CD4-positive, alpha-beta T cell (primary cell): Measurements from ENCODE around the gene STK24. TPM values are rescaled to one million over a fixed set of nuclear protein-coding genes. Genes with fewer than 3 reads are reported as not detected.

Experiments used
- ATAC-seq: fragments of 200-7000 bp; cut with Tn5 transposase; one replicate; pipeline ENCODE4 v1.10.0; 2022; ENCODE audit warnings: mild to moderate bottlenecking; ENCODE audit not compliant: poor library complexity
- CTCF ChIA-PET: fragments of 350-600 bp; sonication (Branson Sonifier 250); formaldehyde crosslinking; loops from one replicate; lab custom pipeline; 2021; ENCODE audit warnings: antibody characterized with exemption, inconsistent platforms; lab: Charles Lee
- POLR2A ChIA-PET: fragments of 350-600 bp; sonication (Branson Sonifier 250); formaldehyde crosslinking; loops from one replicate; lab custom pipeline; 2021; ENCODE audit warnings: antibody characterized with exemption, inconsistent platforms; lab: Charles Lee
- DNase-seq, 14 experiments: peaks; one replicate each; pipeline ENCODE4 v3.0.0-alpha.2; 2013 to 2020; ENCODE audit warnings: mixed read lengths in 2 of 14
- H3K27ac ChIP-seq, 2 donors: one replicate each; pipeline versions ENCODE4 v1.5.1 to v1.7.0; 2013; ENCODE audit warnings: low read length in 2 of 2, low read depth in 1 of 2, mild to moderate bottlenecking in 1 of 2
- H3K27me3 ChIP-seq, 2 experiments: 1 replicate in 1 of 2; 2 replicates in 1 of 2; pipeline versions ENCODE4 v1.6.1 to v1.7.0; 2013; ENCODE audit warnings: low read length in 2 of 2, control low read depth in 1 of 2, mild to moderate bottlenecking in 1 of 2, moderate library complexity in 1 of 2; ENCODE audit not compliant: insufficient read depth in 2 of 2, control insufficient read depth in 1 of 2
- H3K36me3 ChIP-seq: one replicate; pipeline ENCODE4 v1.6.1; 2013; ENCODE audit warnings: low read length, control low read depth; ENCODE audit not compliant: insufficient read depth
- H3K4me1 ChIP-seq: one replicate; pipeline ENCODE4 v1.6.1; 2013; ENCODE audit warnings: low read length, control low read depth; ENCODE audit not compliant: insufficient read depth
- H3K4me3 ChIP-seq: one replicate; pipeline ENCODE4 v1.5.1; 2013; ENCODE audit warnings: mild to moderate bottlenecking, low read length, moderate library complexity
- H3K9me3 ChIP-seq, 2 experiments: 1 replicate in 1 of 2; 2 replicates in 1 of 2; pipeline versions ENCODE4 v1.6.1 to v1.7.0; 2013; ENCODE audit warnings: low read length in 2 of 2, mild to moderate bottlenecking in 2 of 2, control low read depth in 1 of 2, moderate library complexity in 1 of 2; ENCODE audit not compliant: control insufficient read depth in 1 of 2, insufficient read depth in 1 of 2
- H3K27ac Mint-ChIP-seq: one replicate; pipeline ENCODE4 v1.8.0; 2020; ENCODE audit warnings: mixed read lengths
- H3K27me3 Mint-ChIP-seq: one replicate; pipeline ENCODE4 v1.8.0; 2021; ENCODE audit warnings: mixed read lengths
- H3K36me3 Mint-ChIP-seq: one replicate; pipeline ENCODE4 v1.8.0; 2021; ENCODE audit warnings: low read depth, mixed read lengths
- H3K4me1 Mint-ChIP-seq: one replicate; pipeline ENCODE4 v1.8.0; 2021; ENCODE audit warnings: low read depth, mixed read lengths
- H3K4me3 Mint-ChIP-seq: one replicate; pipeline ENCODE4 v1.8.0; 2020; ENCODE audit warnings: mild to moderate bottlenecking, mixed read lengths
- H3K9me3 Mint-ChIP-seq: one replicate; pipeline ENCODE4 v1.8.0; 2020; ENCODE audit warnings: mixed read lengths
- CTCF ChIP-seq: fragments of 200-600 bp; IDR thresholded peaks from one replicate; pipeline ENCODE4 v1.8.0; 2022; ENCODE audit warnings: antibody characterized with exemption, mild to moderate bottlenecking
- intact Hi-C, 2 experiments: fragments of 100-400 bp; cut with DNase I in 1 of 2; cut with micrococcal nuclease in 1 of 2; formaldehyde crosslinking; loops; one replicate each; pipeline versions ENCODE4 v1.15.1 to v1.9.0; 2023 to 2025; cut with DNase I, micrococcal nuclease
- total RNA-seq, 174 experiments: library from RNA in 2 of 174; stranded (reverse) in 2 of 174; gene quantifications; one replicate each; pipeline ENCODE4 v1.2.3 and lab custom pipeline; 2021 to 2026

The STK24 gene
- total RNA-seq, 2 experiments from 2014 or later: 82.3 to 85.2 TPM

- no peak for ATAC-seq
- intact Hi-C loops: no loop called here
- H3K27me3 ChIP-seq: peaks cover 0 to 3% of the 10 kb centered on the region in 2 experiments
- H3K9me3 ChIP-seq: no peaks in the 10 kb centered on the region
- DNase-seq: no peak
- no peak overlapping the region for H3K4me3 ChIP-seq
- no peaks in the 10 kb centered on the region for H3K36me3 ChIP-seq
- no peak overlapping the region for H3K27ac ChIP-seq
- Mint-ChIP-seq H3K36me3 (no peaks in the 10 kb centered on the region), H3K27me3 (peaks cover 2% of the 10 kb centered on the region), H3K27ac (no peak overlapping the region), H3K9me3 (peaks cover under 1% of the 10 kb centered on the region), H3K4me3 (no peak overlapping the region), H3K4me1 (no peaks in the 10 kb centered on the region)
- POLR2A ChIA-PET: no interaction called here
- no peak for TF ChIP-seq CTCF
- CTCF ChIA-PET: no interaction called here
- no peaks in the 10 kb centered on the region for H3K4me1 ChIP-seq
These were observed 154.9 kb downstream of the STK24 start for GRCh38 chr13:98422046-98422445.

- Histone ChIP-seq H3K27ac (no peak overlapping the region), H3K4me3 (no peak overlapping the region), H3K36me3 (no peaks in the 10 kb centered on the region), H3K27me3 (peaks cover 0 to 3% of the 10 kb centered on the region in 2 experiments), H3K4me1 (no peaks in the 10 kb centered on the region), H3K9me3 (peaks cover 0 to 6% of the 10 kb centered on the region in 2 experiments)
- H3K4me1 Mint-ChIP-seq: no peaks in the 10 kb centered on the region
- TF ChIP-seq CTCF: no peak
- no peak for DNase-seq
- no peak for ATAC-seq
- peaks cover 4% of the 10 kb centered on the region for H3K9me3 Mint-ChIP-seq
- no peak overlapping the region for H3K4me3 Mint-ChIP-seq
- ChIA-PET POLR2A (no interaction called here), CTCF (no interaction called here)
- intact Hi-C loops: no loop called here
- no peaks in the 10 kb centered on the region for H3K36me3 Mint-ChIP-seq
- no peak overlapping the region for H3K27ac Mint-ChIP-seq
- H3K27me3 Mint-ChIP-seq: peaks cover 5% of the 10 kb centered on the region
These were observed 156.2 kb downstream of the STK24 start for GRCh38 chr13:98420554-98421175.

- no peak overlapping the region for H3K27ac Mint-ChIP-seq
- H3K27me3 Mint-ChIP-seq: peaks cover 5% of the 10 kb centered on the region
- Histone ChIP-seq H3K4me1 (no peaks in the 10 kb centered on the region), H3K27ac (no peak overlapping the region), H3K36me3 (no peaks in the 10 kb centered on the region), H3K4me3 (no peak overlapping the region), H3K27me3 (peaks cover 0 to 3% of the 10 kb centered on the region in 2 experiments), H3K9me3 (peaks cover 0 to 6% of the 10 kb centered on the region in 2 experiments)
- ChIA-PET CTCF (no interaction called here), POLR2A (no interaction called here)
- TF ChIP-seq CTCF: no peak
- H3K9me3 Mint-ChIP-seq: peaks cover 4% of the 10 kb centered on the region
- H3K4me3 Mint-ChIP-seq: no peak overlapping the region
- H3K4me1 Mint-ChIP-seq: no peaks in the 10 kb centered on the region
- intact Hi-C loops: no loop called here
- no peak for DNase-seq
- no peak for ATAC-seq
- H3K36me3 Mint-ChIP-seq: no peaks in the 10 kb centered on the region
These were observed 156.9 kb downstream of the STK24 start for GRCh38 chr13:98419786-98420553.
